ENCODE data around the gene TRIP10. TPM values are rescaled to one million over a fixed set of nuclear protein-coding genes. Genes with fewer than 3 reads are reported as not detected.
A peak's percentile ranks its signal among the peaks of the same experiment; 100 is the strongest.

Gene TRIP10
- total and polyA plus RNA-seq, 10 of the 15 experiments (the other 5 are each of a cell fraction or from before 2014, with no cell fraction given), result 0.79 to 54.5 (median 32.5) TPM

- TF ChIP-seq NR2C1 (IDR thresholded peaks at IDR 0.05) (no peak), FOXM1 (IDR thresholded peaks at IDR 0.05; ENCODE audit: low read depth, low read length) (no peak), NR2C2 (IDR thresholded peaks at IDR 0.05; ENCODE audit: borderline replicate concordance, control insufficient read depth, insufficient read length, low read depth) (no peak), HSF1 (IDR thresholded peaks at IDR 0.05; ENCODE audit: low read depth, low read length) (no peak), E2F8 (IDR thresholded peaks at IDR 0.05; ENCODE audit: low read depth, partially characterized antibody) (no peak), NFYB (IDR thresholded peaks at IDR 0.05; ENCODE audit: insufficient read depth, low read depth, low read length) (no peak), MYC (IDR thresholded peaks at IDR 0.05; ENCODE audit: insufficient read depth, insufficient read length, insufficient replicate concordance, low read length, severe bottlenecking) (no peak), SMAD1 (IDR thresholded peaks at IDR 0.05; ENCODE audit: low read depth, partially characterized antibody) (no peak), NR2F1 (conservative IDR thresholded peaks at IDR 0.05) (no peak), MYB (IDR thresholded peaks at IDR 0.05; ENCODE audit: borderline replicate concordance, low read depth, low read length) (no peak), POLR2AphosphoS5 (IDR thresholded peaks at IDR 0.05; ENCODE audit: low read length) (peak; percentile 81), CEBPZ (IDR thresholded peaks at IDR 0.05; ENCODE audit: low read depth, low read length) (no peak), IKZF1 (conservative IDR thresholded peaks at IDR 0.05) (peak; percentile 10; the same call in 1 of the 2 replicates), MTA2 (IDR thresholded peaks at IDR 0.05; ENCODE audit: low read depth) (no peak), HCFC1 (IDR thresholded peaks at IDR 0.05; ENCODE audit: low read length) (peak; percentile 24; the same call in 1 of the 2 replicates), ZNF274 (IDR thresholded peaks at IDR 0.05; ENCODE audit: insufficient read depth, insufficient read length) (no peak), BACH1 (IDR thresholded peaks at IDR 0.05; ENCODE audit: borderline replicate concordance) (peak; percentile 84; the same call in 1 of the 2 replicates), YBX1 (IDR thresholded peaks at IDR 0.05) (no peak)
Measured at GRCh38 chr19:6772028-6772865, 32.8 kb downstream of the TRIP10 start, which contains the start of gene VAV1 (continued).

Data from GM12878 (cell line).